NCI-H2196 treated with DMSO at 0.1 percent for 48 hours (cell line): Measurements from ENCODE around the gene PAGE2B.
"Not testable (repeated sequence)": the region's sequence is repeated elsewhere in the genome, so short reads cannot be mapped to it uniquely, and the experiment has no call there.

ENCODE experiments used
- DNase-seq: peaks from one replicate; lab custom pipeline; 2025; ENCODE audit not compliant: unreplicated experiment; lab: John Stamatoyannopoulos, UW

PAGE2B gene

DNA sequence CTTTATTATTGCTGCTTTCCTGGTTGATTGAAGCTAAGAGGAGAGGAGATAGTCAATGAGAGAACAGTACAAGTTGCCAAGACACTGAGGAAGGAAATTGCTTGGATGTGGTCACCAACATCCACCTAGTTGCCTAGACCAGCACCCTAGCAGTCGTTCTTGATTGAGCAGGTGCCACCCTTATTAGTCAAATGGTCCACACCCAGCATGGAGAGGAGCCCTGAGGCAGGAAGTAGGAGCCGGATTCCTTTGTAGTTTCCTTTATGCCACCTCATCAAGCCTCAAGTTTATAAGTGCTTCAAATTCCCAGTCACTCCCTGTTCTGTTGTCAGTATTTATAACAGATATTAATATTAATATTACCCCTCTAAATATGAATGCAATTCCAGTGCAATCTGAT is 33.1 kb downstream of the PAGE2B start:
- DNase-seq, result no peak

DNA sequence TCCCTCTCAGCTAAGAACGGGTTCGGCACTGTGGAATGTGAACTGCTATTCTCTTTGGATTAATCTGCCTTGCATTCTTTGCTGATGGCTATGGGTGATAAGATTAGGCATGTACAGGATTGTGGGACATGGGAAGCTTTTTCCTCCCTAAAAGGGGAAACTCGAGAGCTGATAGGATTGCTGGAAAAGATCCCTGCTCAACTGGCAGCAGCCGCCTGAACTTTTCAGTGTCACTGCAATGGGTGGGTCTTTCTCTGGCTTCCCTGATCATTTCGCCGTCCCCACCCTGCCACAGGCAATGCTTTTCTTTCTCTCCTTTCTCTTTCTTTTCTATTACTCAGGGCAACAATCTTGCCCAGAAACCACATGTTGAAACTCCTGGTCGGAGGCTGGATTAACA is 34.5 kb downstream of the PAGE2B start:
- DNase-seq, result no peak

DNA sequence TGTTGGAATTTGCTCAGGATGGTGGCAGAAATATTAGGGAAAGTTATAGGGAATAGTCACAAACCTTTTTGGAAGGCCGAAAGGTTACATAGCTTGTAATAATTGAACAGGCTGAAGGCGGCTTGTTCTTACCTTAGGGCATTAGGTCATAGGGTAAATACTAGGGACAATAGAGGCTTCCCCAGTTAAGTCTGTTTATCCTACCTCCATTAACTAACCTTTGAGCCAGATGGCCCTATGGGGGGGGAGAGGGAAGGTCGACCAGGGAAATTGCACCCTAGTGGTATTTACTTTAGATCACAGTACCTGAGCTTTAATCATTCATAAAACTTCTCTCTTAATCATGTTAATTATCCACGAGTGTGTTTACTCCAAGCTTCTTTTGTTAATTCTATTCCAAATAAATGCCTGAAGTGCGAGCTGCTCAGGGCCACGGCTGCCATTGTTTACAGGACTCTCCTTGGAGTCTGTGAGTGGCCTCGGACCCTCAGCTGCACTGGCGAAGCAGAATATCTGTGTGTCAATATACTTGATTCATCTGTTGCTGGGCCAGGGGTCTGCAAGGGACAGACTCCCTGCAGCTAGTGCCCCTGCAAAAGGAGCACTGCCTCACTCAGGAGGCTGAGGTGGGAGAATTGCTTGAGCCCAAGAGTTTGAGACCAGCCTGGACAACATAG is 36.9 kb downstream of the PAGE2B start:
- DNase-seq, result no peak

DNA sequence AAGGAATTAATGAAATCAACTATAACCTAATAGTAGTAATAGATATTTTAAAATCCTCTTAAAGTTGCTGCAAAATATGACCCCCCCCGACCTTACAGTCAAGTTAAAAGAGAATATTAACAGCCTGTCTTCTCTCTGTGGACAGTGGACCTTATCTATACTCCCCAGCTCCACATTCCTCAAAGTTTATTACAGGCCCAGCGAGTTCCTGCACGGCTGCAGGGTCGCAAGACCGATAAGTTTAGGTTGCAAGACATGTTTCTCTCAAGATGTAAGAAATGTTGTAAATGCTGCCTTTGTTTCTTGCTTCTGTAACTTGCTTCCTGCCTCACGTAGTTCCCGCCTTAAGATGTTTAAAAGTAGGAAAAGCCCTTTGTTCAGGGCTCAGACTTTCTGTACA is 41.8 kb downstream of the PAGE2B start:
- DNase-seq, result not testable (repeated sequence)

DNA sequence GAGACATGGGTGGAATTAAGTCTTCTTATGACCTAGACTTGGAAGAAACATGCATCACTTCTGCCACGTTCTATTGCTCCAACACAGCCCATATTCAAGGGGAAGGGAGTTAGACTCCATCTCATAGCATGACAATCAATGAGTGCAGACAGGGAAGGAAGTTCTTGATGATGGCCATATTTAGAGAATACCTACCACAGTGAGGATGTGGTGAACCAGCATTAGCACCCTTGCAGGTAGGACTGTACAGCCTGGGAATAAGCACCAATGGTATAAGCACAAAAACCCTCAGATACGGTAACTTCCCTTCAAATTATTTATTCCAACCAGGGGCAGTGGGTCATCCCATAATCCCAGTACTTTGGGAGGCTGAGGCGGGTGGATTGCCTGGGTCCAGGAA is 43.7 kb downstream of the PAGE2B start:
- no peak for DNase-seq

DNA sequence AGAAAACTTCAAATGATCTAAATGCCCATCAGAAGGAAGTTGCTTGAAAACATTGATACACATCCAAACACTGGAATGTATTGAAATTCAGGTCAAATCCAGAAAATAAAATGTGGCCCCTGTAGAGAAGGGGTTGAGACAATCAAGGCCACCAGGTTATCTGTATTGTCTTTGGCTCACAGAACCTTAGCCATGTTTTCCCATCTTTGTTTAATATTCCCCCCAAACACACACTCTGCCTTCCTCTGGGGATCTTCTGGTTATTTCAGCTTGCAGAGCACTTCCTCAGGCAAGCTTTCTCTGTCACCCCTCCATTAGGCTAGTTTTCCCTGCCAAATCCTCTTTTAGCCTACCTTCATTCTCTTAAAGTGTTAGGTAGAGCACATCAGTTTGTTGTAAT is 44.4 kb downstream of the PAGE2B start:
- DNase-seq, result no peak

DNA sequence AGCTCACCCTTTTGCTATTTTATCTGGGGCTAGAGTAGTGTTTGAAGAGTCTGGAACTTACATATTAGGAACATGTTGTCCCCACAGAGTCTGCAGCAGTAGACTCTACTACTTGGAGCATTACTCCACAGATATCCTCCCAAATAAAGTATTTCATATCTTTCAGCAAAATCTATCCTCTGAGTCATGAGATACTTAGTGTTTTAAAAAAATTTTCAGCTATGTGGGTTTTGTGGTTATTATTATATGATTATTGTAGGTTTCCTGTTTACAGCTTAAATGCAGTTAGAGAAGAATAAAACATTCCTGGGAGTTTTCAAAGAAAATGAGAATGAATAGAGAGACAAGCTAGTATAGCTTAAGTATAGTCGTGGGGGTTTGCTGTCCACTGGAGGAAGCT is 44.9 kb downstream of the PAGE2B start:
- DNase-seq, result no peak

DNA sequence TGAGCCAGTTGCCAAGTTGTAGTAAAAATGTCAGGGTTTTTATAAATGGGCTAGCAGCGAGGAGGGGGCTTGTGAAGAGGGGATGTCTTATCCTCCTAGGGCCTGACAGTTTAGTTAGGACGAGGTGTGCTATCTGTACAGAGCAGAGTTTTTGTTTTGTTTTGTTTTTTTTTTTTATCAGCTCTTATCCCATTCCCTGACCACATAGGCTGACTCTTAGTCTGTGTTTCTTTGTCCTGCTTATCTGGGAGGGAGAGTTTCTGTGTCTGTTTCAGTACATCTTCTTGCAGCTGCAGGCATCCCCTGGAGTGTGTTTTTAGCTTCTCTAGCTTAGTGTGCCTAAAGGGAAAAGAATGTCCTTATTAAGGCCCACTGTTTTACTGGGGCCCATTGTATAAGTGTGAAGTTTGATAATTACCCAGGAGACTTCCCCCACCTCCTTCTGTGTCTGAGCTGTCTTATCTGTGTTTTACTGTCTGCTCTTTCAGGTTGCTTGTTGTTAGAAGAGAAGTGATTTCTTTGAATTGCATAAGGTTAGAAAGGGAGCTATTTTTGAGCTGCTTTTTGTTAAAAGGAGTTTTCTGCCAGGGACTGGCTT is 46.0 kb downstream of the PAGE2B start:
- DNase-seq, result no peak

DNA sequence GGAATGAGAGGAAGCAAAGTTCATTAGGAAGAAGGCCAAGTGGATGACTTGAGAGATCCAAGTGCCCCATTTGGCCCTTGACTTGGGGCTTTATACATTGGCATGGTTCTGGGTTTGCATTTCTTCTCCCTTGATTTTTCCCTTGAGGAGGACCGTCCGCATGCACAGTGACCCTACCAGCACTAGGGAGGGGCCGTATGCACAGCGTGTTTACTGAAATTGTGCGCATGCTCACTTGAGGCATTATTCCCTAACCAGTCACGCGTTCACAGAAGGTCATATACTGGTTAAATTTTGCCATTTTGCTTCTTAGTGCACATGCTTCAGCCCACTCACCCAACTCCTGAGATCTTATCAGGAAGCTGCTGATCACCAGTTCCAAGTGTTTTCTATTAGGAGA is 49.1 kb downstream of the PAGE2B start:
- no peak for DNase-seq

DNA sequence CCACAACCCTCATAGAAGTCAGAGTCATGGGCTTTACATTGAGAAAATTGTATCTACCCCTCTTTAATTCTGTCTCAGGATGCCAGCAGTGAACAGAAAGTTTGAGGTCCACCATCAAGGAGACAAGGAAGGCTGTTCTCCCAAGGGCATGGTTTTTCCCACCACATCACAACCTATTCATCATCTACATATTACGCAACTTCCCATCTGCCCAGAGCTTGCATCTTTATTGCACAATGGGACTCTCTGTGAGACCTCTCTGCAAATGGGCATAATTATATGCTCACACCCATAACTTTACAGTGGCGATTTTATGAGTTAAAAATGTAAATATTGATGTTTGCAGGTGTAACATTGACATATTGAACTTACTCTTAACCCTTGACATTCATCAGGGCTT is 52.9 kb downstream of the PAGE2B start:
- DNase-seq, result no peak
